HepG2 (cell line): ENCODE results near the gene CDHR4. TPM values are rescaled to one million over a fixed set of nuclear protein-coding genes. Genes with fewer than 3 reads are reported as not detected.

Experiments
- ATAC-seq: fragments of 200-7000 bp; cut with Tn5 transposase; 3 replicates; pipeline ENCODE4 v1.9.1; 2020; ENCODE audit warnings: mild to moderate bottlenecking, moderate library complexity
- BruUV-seq: library from RNA; stranded (reverse); fragments of 400-500 nt; replicated peaks from 2 replicates; lab custom pipeline; 2021; lab: Mats Ljungman, UMichigan
- CTCF ChIA-PET: fragments of 300-600 bp; formaldehyde crosslinking; extraction: SDS; loops from one replicate; lab custom pipeline; 2021; ENCODE audit warnings: low total read pairs, inconsistent platforms, low intra/inter-chr PET ratio; lab: Yijun Ruan, JAX
- POLR2A ChIA-PET: fragments of 350-600 bp; sonication (Branson Sonifier 250); formaldehyde crosslinking; loops from one replicate; lab custom pipeline; 2020; ENCODE audit warnings: antibody characterized with exemption, inconsistent platforms; lab: Yijun Ruan, JAX
- DNase-seq: peaks from one replicate; pipeline ENCODE4 v3.0.0-alpha.2; 2015; ENCODE audit warnings: low spot score
- FAIRE-seq: peaks from 3 replicates; lab custom pipeline; 2011; peaks lifted over from hg19 to GRCh38; lab: Jason Lieb, UNC
- H2AFZ ChIP-seq: one replicate; pipeline ENCODE4 v1.6.1; 2011; ENCODE audit warnings: low read length, inconsistent platforms
- H3K27ac ChIP-seq: fragments of 300-600 bp; 3 replicates; pipeline ENCODE4 v1.8.0; 2011; ENCODE audit warnings: mixed run types, mild to moderate bottlenecking, mixed read lengths, low read length, inconsistent platforms; ENCODE audit not compliant: insufficient read depth; ENCODE audit errors: extremely low read length
- H3K27me3 ChIP-seq, 2 experiments: fragments of 200-600 bp in 1 of 2; 2 replicates in 1 of 2; 3 replicates in 1 of 2; pipeline versions ENCODE4 v1.6.0 to v1.8.0; 2011; ENCODE audit warnings: low read length in 2 of 2, mild to moderate bottlenecking in 2 of 2, moderate library complexity in 2 of 2, inconsistent platforms in 1 of 2; ENCODE audit not compliant: insufficient read depth in 2 of 2, control insufficient read depth in 1 of 2
- H3K36me3 ChIP-seq, 2 experiments: fragments of 200-600 bp in 1 of 2; replicated peaks in 1 of 2; 2 replicates in 1 of 2; 3 replicates in 1 of 2; pipeline versions ENCODE4 v1.5.1 to v1.8.0; 2011; ENCODE audit warnings: low read length in 2 of 2, inconsistent platforms in 1 of 2; ENCODE audit not compliant: insufficient read depth in 2 of 2, control insufficient read depth in 1 of 2
- H3K4me1 ChIP-seq: 2 replicates; pipeline ENCODE4 v1.5.1; 2012; ENCODE audit warnings: low read length, inconsistent platforms; ENCODE audit not compliant: insufficient read depth
- H3K4me2 ChIP-seq: 2 replicates; pipeline ENCODE4 v1.6.0; 2011; ENCODE audit warnings: low read depth, low read length, inconsistent platforms
- H3K4me3 ChIP-seq, 3 experiments: fragments of 200-600 bp in 1 of 3; sonication (generic), shearing (Covaris generic) in 1 of 3; replicated peaks in 1 of 3; 2 replicates each; pipeline ENCODE4 v1.5.1; 2011 to 2016; ENCODE audit warnings: low read length in 3 of 3, inconsistent platforms in 2 of 3, low read depth in 2 of 3, mild to moderate bottlenecking in 2 of 3, control low read depth in 1 of 3, mixed read lengths in 1 of 3; ENCODE audit not compliant: insufficient read depth in 1 of 3
- H3K79me2 ChIP-seq: one replicate; pipeline ENCODE4 v1.6.1; 2011; ENCODE audit warnings: low read length, inconsistent platforms; ENCODE audit not compliant: insufficient read depth
- H3K9ac ChIP-seq: 2 replicates; pipeline ENCODE4 v1.6.0; 2011; ENCODE audit warnings: mild to moderate bottlenecking, low read depth, low read length, inconsistent platforms; ENCODE audit not compliant: insufficient read depth
- H3K9me3 ChIP-seq: 2 replicates; pipeline ENCODE4 v1.5.1; 2012; ENCODE audit warnings: mild to moderate bottlenecking, low read length
- H4K20me1 ChIP-seq: 2 replicates; pipeline ENCODE4 v1.6.0; 2011; ENCODE audit warnings: inconsistent platforms, mild to moderate bottlenecking, low read length, moderate library complexity; ENCODE audit not compliant: insufficient read depth
- CCAR2 ChIP-seq: fragments of 200-400 bp; formaldehyde crosslinking; optimal IDR thresholded peaks from 2 replicates; pipeline ENCODE3; 2018; ENCODE audit warnings: low read depth, mild to moderate bottlenecking, low read length, moderate library complexity
- KLF15 ChIP-seq: sonication (generic); formaldehyde crosslinking; IDR thresholded peaks from 2 replicates; pipeline ENCODE4 v1.8.1; 2023; ENCODE audit warnings: borderline replicate concordance, mild to moderate bottlenecking, inconsistent platforms, missing genetic modification reagents, mixed read lengths
- NR1H2 ChIP-seq: sonication (generic); formaldehyde crosslinking; IDR thresholded peaks from 2 replicates; pipeline ENCODE4 v1.8.1; 2022; ENCODE audit warnings: low read depth, missing genetic modification reagents, borderline replicate concordance
- NR2F1 ChIP-seq, 2 experiments: fragments of 450-650 bp in 1 of 2; formaldehyde crosslinking in 1 of 2; IDR thresholded peaks; 2 replicates each; pipeline versions ENCODE4 v1.5.0 to v1.6.1; 2016 to 2020; ENCODE audit warnings: mild to moderate bottlenecking in 1 of 2, missing compliant biosample characterization in 1 of 2, missing genetic modification reagents in 1 of 2, moderate library complexity in 1 of 2
- RFXAP ChIP-seq: sonication (generic); formaldehyde crosslinking; IDR thresholded peaks from 2 replicates; pipeline ENCODE4 v1.4.0; 2020; ENCODE audit warnings: missing genetic modification reagents, borderline replicate concordance
- WGBS: methylation state at CpG from one replicate; pipeline ENCODE4 v1.1.6; 2017; ENCODE audit warnings: low lambda C conversion rate; 5-methylcytosine and 5-hydroxymethylcytosine counted together
- in situ Hi-C: cut with HindIII; loops from 2 replicates; pipeline ENCODE4 v1.10.0; 2017; ENCODE audit warnings: low pct_unique_long_range_greater_than_20kb; ENCODE audit not compliant: extremely low pct_ligation_motif_present
- intact Hi-C: fragments of 100-400 bp; cut with micrococcal nuclease; formaldehyde crosslinking; loops from one replicate; pipeline ENCODE4 v1.10.0; 2022; ENCODE audit not compliant: unreplicated experiment
- polyA plus RNA-seq, 8 experiments: library from polyadenylated mRNA; depleted of rRNA in 3 of 8; stranded (reverse) in 7 of 8; unstranded in 1 of 8; fragments of >200 nt; fragmentation: Illumina TruSeq in 4 of 8; extraction: Trizol in 4 of 8; gene quantifications; 2 replicates each; pipeline versions ENCODE4 v1.2.1 to v1.2.3, GENCODE V29; 2011 to 2016; ENCODE audit warnings: low read depth in 4 of 8, missing spikeins in 1 of 8, mixed read lengths in 1 of 8; ENCODE audit not compliant: insufficient read depth in 1 of 8
- total RNA-seq, 5 experiments: library from RNA; depleted of rRNA; stranded (reverse); fragments of >200 nt; fragmentation: Illumina TruSeq; extraction: Trizol; gene quantifications; 2 replicates each; pipeline ENCODE4 v1.2.3, GENCODE V29; 2016; ENCODE audit warnings: low read depth in 1 of 5
- TF ChIP-seq, protein P1 (sequence below), 2 experiments: fragments of 450-650 bp in 1 of 2; sonication (generic) in 1 of 2; formaldehyde crosslinking in 1 of 2; IDR thresholded peaks; 2 replicates each; pipeline versions ENCODE4 v1.6.1 to v1.8.0; 2016 to 2022; ENCODE audit warnings: antibody characterized with exemption in 1 of 2, mild to moderate bottlenecking in 1 of 2, missing genetic modification reagents in 1 of 2
- TF ChIP-seq, protein P2 (sequence below): sonication (generic); formaldehyde crosslinking; IDR thresholded peaks from 2 replicates; pipeline ENCODE4 v1.4.0; 2020; ENCODE audit warnings: missing genetic modification reagents
- TF ChIP-seq, protein P3 (sequence below): sonication (generic); formaldehyde crosslinking; IDR thresholded peaks from 2 replicates; pipeline ENCODE4 v1.4.0; 2020; ENCODE audit warnings: missing genetic modification reagents; ENCODE audit errors: not compliant biosample characterization
- TF ChIP-seq, protein P4 (sequence below): sonication (generic); formaldehyde crosslinking; IDR thresholded peaks from 2 replicates; pipeline ENCODE4 v1.5.0; 2020; ENCODE audit warnings: missing genetic modification reagents

CDHR4 gene
- total and polyA plus RNA-seq, 2 of the 13 experiments (the other 11 are each of a cell fraction or from before 2014, with no cell fraction given) = 0.21 TPM; not detected in 1

DNA sequence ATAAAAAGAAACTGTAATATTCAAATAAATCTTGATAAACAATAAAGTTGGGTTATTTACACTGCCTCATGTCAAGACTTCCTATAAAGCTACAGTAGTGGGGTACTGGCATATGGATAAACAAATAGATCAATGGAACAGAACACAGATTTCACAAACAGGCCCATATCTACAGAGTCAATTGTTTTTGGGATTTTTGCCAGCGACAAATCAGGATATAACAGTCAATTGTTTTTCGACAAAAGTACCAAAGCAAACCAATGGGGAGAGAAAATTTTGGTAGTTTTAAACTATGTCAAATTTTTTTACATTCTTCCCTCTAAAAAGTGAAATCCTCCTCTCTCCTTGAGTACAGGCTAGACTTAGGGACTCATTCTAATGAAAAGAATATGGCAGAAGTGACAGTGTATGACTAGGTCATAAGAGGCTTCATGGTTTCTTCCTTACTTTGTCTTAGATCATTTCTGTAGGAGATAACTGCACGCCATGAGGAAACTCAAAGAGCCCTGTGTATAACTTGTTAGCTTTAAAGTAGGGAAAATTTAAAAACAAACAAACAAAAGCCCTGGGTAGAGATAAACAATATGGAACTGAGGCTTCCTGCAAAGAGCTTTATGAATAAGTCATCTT lies 30.3 kb downstream of the CDHR4 start:
- peaks cover 6% of the 10 kb centered on the region; the same call in 1 of the 2 replicates for H3K4me1 ChIP-seq
- no peak overlapping the region for H3K4me2 ChIP-seq
- 98% methylated on average over 3 of the region's 3 CpGs for WGBS
- no peaks in the 10 kb centered on the region for H3K27me3 ChIP-seq
- intact Hi-C loops (no loop called here), in situ Hi-C loops (no loop called here)
- no peak overlapping the region for H3K4me3 ChIP-seq
- no peak for DNase-seq
- H3K9ac ChIP-seq = no peak overlapping the region
- BruUV-seq = no TSS peak
- no peak for FAIRE-seq
- no peak overlapping the region for H3K27ac ChIP-seq
- CTCF ChIA-PET = no interaction called here
- no peaks in the 10 kb centered on the region for H3K9me3 ChIP-seq
- H2AFZ ChIP-seq = no peak overlapping the region
- no peak for ATAC-seq
- H3K79me2 ChIP-seq = peaks cover 69% of the 10 kb centered on the region
- H4K20me1 ChIP-seq = peaks cover 2% of the 10 kb centered on the region; the same call in 1 of the 2 replicates
- TF ChIP-seq CCAR2 = no peak
- no peak for TF ChIP-seq NR2F1 (CRISPR knock-in tag; IDR thresholded peaks at IDR 0.05)
- TF ChIP-seq, protein P1, sequence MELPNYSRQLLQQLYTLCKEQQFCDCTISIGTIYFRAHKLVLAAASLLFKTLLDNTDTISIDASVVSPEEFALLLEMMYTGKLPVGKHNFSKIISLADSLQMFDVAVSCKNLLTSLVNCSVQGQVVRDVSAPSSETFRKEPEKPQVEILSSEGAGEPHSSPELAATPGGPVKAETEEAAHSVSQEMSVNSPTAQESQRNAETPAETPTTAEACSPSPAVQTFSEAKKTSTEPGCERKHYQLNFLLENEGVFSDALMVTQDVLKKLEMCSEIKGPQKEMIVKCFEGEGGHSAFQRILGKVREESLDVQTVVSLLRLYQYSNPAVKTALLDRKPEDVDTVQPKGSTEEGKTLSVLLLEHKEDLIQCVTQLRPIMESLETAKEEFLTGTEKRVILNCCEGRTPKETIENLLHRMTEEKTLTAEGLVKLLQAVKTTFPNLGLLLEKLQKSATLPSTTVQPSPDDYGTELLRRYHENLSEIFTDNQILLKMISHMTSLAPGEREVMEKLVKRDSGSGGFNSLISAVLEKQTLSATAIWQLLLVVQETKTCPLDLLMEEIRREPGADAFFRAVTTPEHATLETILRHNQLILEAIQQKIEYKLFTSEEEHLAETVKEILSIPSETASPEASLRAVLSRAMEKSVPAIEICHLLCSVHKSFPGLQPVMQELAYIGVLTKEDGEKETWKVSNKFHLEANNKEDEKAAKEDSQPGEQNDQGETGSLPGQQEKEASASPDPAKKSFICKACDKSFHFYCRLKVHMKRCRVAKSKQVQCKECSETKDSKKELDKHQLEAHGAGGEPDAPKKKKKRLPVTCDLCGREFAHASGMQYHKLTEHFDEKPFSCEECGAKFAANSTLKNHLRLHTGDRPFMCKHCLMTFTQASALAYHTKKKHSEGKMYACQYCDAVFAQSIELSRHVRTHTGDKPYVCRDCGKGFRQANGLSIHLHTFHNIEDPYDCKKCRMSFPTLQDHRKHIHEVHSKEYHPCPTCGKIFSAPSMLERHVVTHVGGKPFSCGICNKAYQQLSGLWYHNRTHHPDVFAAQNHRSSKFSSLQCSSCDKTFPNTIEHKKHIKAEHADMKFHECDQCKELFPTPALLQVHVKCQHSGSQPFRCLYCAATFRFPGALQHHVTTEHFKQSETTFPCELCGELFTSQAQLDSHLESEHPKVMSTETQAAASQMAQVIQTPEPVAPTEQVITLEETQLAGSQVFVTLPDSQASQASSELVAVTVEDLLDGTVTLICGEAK (IDR thresholded peaks at IDR 0.05) = no peak
- TF ChIP-seq, protein P1 (CRISPR knock-in tag; IDR thresholded peaks at IDR 0.05) = no peak
- TF ChIP-seq, protein P2, sequence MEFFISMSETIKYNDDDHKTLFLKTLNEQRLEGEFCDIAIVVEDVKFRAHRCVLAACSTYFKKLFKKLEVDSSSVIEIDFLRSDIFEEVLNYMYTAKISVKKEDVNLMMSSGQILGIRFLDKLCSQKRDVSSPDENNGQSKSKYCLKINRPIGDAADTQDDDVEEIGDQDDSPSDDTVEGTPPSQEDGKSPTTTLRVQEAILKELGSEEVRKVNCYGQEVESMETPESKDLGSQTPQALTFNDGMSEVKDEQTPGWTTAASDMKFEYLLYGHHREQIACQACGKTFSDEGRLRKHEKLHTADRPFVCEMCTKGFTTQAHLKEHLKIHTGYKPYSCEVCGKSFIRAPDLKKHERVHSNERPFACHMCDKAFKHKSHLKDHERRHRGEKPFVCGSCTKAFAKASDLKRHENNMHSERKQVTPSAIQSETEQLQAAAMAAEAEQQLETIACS (CRISPR knock-in tag) = no peak
- no peak for TF ChIP-seq NR1H2 (CRISPR knock-in tag)
- TF ChIP-seq, protein P3, sequence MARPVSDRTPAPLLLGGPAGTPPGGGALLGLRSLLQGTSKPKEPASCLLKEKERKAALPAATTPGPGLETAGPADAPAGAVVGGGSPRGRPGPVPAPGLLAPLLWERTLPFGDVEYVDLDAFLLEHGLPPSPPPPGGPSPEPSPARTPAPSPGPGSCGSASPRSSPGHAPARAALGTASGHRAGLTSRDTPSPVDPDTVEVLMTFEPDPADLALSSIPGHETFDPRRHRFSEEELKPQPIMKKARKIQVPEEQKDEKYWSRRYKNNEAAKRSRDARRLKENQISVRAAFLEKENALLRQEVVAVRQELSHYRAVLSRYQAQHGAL (CRISPR knock-in tag) = no peak
- TF ChIP-seq, protein P4, sequence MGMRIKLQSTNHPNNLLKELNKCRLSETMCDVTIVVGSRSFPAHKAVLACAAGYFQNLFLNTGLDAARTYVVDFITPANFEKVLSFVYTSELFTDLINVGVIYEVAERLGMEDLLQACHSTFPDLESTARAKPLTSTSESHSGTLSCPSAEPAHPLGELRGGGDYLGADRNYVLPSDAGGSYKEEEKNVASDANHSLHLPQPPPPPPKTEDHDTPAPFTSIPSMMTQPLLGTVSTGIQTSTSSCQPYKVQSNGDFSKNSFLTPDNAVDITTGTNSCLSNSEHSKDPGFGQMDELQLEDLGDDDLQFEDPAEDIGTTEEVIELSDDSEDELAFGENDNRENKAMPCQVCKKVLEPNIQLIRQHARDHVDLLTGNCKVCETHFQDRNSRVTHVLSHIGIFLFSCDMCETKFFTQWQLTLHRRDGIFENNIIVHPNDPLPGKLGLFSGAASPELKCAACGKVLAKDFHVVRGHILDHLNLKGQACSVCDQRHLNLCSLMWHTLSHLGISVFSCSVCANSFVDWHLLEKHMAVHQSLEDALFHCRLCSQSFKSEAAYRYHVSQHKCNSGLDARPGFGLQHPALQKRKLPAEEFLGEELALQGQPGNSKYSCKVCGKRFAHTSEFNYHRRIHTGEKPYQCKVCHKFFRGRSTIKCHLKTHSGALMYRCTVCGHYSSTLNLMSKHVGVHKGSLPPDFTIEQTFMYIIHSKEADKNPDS (CRISPR knock-in tag) = no peak
- no peak for TF ChIP-seq KLF15
- TF ChIP-seq RFXAP (CRISPR knock-in tag) = no peak
- TF ChIP-seq, all 625 proteins: peak for 0
- H3K36me3 ChIP-seq = peaks cover 2 to 20% of the 10 kb centered on the region in 2 experiments; a peak in 3 of 5 replicates
- POLR2A ChIA-PET = no interaction called here
